NCI-H146 (cell line): Measurements from ENCODE around the gene ESD.
"Not testable (repeated sequence)": the region's sequence is repeated elsewhere in the genome, so short reads cannot be mapped to it uniquely, and the experiment has no call there.

Source experiments
- DNase-seq: peaks from one replicate; lab custom pipeline; 2025; lab: John Stamatoyannopoulos, UW

ESD gene

GRCh38 chr13:46796515-46797474 is at the start of gene ESD:
Gene ESD (minus strand): TSS chr13:46797161. CDS start chr13:46791413, 5,748 bp downstream.
- peak; percentile 96 for DNase-seq

- DNase-seq: no peak
Measured at GRCh38 chr13:46846726-46847125, 49.8 kb upstream of the ESD start.

DNA sequence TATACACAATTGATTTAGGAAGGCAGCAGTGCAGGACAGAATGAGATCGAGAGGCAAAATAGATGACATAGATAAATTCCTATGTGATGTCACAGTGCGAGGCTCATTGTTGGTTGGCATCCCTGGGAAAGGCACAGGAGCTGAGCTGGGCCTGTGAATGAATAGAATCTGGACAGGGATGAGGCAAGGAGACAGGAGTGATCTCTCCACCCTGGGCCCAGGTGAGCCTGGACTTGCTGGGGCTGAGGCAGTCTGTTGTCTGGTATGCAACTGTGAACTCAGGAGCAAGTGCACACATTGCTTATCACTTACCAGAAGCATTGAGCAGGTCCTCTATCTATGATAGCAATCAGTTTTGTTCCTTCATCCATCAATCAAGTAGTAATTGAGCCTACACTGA is 48.2 kb upstream of the ESD start:
- DNase-seq: no peak

DNA sequence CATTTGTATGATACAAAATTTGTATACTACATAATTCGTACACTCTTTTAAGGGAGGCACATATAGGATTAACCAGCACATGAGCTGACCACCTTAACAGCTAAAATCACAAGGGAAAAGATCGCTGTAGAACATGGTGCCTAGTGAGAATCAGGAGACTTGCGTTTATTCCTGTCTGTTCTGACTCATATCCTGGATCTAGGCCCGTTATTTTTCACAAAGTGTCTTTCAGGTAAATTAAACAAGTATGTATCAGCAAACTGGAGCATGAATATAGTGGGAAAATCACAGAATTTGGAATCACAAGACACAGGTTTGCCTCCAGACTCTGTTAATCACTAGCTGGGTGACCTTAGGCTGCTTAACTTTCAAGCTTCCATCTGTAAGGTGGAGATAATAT is 47.5 kb upstream of the ESD start:
- DNase-seq: no peak

GRCh38 chr13:46839399-46839798 is 42.4 kb upstream of the ESD start:
- no peak for DNase-seq

GRCh38 chr13:46834657-46835056 is 37.7 kb upstream of the ESD start:
- DNase-seq: peak; percentile 1

- peak; percentile 21 for DNase-seq
Measured at GRCh38 chr13:46831588-46832194, 34.7 kb upstream of the ESD start.

DNA sequence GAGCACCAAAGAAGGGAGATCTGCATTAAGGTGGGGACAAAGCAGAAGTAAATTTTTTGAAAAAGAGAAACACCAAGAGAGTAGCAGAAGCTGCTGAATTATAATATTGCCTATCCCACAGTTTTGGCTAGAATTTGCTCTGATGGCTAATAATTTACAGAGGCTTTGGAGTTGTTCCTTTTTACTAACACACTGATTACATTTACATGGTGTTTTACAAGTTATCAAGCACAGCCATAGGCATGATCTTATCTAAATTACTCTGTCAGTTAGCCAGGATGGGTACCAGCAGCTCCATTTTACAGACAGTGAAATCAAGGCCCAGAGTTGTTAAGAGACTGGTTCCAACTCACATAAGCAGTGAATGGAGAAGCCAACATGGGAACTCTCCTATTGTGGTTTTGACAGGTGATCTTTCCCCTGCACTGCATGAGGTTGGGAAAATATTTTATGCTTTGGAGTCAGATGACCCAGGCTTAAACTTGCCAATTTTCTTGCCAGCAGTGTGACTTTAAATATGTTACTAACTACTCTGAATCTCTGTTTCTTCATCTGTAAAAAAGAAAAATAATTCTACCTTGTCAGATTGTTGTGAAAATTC is 33.5 kb upstream of the ESD start:
- no peak for DNase-seq

GRCh38 chr13:46822551-46822950 is 25.6 kb upstream of the ESD start:
- DNase-seq: no peak

- no peak for DNase-seq
Measured at GRCh38 chr13:46817838-46818476, 21.0 kb upstream of the ESD start.

DNA sequence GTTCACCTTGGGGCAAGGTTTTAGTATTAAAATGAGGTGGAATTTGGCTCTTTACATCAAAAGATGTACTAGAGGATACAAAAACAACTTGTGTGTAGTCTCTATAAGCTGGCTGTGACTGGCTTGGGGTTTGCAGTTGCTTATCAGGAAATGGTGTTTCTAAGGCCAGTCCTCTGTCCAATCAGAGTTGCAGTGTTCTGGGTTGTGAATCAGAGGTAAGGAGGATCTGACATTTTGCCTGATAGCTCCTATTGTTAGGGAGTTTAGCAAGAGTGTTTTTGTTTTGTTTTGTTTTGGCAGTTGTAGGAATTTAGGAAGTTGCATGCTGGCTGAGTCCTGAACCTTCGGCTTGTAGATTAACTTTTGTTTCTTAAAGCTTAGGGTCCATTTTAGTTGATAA is 20.1 kb upstream of the ESD start:
- DNase-seq: no peak

GRCh38 chr13:46816371-46816770 is 19.4 kb upstream of the ESD start:
- no peak for DNase-seq

- no peak for DNase-seq
Measured at GRCh38 chr13:46812301-46812797, 15.4 kb upstream of the ESD start.

DNA sequence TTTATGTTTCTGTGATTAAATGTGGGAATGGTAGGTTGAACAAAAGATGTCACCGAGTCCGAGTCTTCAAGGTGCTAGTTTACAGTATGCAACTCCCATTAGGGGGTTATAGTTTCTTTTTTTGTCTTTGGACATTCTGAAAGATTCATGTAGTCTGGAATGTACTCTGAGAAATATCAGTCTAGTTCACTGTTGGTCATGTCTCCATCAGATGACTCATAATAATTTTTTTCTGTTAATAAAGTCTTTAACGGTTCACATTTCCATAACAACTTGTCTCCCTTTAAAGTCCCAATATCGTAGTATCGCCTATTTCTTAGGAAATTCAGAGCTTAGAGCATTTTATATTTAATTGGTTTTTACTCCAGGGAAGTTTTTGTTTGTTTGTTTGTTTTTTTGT is 13.5 kb upstream of the ESD start:
- no peak for DNase-seq

GRCh38 chr13:46804921-46805320 is 8.0 kb upstream of the ESD start:
- DNase-seq: not testable (repeated sequence)

GRCh38 chr13:46804391-46804815 is 7.4 kb upstream of the ESD start:
- no peak for DNase-seq

GRCh38 chr13:46803586-46803985 is 6.6 kb upstream of the ESD start:
- DNase-seq: no peak

- DNase-seq: no peak
Measured at GRCh38 chr13:46801858-46802257, 4.9 kb upstream of the ESD start.

GRCh38 chr13:46799139-46799538 is 2.2 kb upstream of the ESD start:
- DNase-seq: no peak

DNA sequence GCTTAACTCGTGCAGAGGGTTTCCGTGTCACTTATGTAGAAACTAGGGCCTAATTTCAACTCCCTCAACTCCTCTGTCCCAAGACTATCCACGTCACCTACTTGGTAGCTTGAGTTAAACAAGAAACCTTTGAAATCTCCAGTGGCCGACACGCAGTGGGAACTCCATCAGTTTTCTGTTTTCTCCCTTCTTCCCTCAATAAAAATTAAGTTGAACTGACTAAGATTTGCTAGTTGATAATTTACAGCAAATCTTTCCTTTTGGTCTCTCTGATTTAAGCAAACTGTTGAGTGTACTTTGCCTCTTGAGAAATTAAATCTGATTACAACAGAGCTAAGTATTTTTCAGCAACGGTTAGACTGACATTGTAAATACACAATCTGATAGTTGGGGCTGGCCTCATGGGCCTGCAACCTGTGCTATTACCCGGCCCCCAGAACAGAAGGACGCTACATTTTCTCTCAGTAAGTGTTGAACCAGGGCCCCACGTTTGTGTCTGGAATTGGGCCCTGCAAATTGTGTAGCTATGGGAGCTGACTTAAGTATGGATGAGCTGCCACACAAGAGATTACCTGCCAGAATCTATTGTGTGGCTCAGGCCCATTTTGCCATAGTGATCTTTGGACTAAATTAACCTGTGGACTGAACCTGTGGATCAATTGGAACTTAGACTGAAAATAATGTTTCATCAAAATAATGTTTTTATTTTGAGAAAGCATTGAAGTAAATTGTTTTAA is 708 bp upstream of the ESD start:
- peak; percentile 33 for DNase-seq

DNA sequence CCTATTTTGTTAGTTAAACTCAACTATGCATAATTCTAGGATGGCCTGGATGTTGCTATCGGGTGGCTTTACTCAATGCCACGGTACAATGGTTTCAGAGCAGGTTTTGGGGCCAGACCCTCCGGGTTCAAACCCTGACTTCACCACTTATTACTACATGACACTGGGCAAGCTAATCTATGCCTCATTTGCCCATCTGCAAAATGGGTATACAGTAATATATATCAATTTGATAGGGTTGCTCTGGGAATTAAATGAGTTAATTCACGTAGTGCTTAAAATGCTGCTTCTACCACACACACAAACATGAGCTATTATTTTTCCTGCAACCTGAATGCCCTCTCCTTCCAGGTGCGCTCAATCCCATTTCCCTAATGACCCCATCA is 839 bp downstream of the ESD start:
- no peak for DNase-seq

DNA sequence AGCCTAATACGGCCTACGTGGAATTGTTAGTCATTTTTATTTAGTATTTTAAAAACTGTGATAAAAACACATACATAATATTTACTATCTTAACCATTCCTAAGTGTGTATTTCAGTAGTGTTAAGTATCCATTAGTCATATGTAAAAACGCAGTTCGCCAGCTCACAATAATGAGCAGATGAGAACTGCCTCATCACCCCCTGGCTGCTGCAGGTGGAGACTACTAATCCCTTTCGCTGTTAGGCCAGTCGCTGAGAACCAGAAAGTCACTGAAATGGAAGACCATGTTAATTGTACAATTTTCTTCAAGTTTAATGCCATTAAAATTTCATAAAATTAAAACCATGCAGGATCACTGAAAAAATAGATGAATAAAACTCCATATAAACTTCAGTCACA is 1.6 kb downstream of the ESD start:
- no peak for DNase-seq
